ENCODE data around the gene TRIB2. TPM values are rescaled to one million over a fixed set of nuclear protein-coding genes. Genes with fewer than 3 reads are reported as not detected.

TRIB2 gene
- total RNA-seq, 1 donor from 2014 or later: 31.1 TPM

DNA sequence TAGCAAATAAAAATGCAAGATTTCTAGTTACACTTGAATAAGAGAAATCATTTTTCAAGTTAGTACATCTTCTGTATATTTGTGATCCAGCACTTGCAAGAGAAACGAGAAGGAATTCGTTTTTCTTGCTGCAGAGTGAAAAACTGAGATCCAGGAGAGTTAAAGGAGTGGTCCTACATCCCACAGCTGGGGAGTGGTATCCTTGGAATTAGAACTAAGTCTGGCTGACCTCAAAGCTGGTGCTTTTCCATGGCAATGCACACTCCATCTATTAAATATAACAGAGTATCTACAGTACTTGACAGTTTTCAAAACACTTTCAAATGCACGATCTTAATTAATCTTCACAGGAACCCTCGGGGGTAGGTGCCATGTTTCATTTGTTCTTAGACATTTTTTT is 46.8 kb downstream of the TRIB2 start:
- Histone ChIP-seq H3K36me3 (no peaks in the 10 kb centered on the region), H3K4me3 (no peak overlapping the region), H3K27ac (replicated peaks) (no peak overlapping the region), H3K4me1 (peaks cover 19% of the 10 kb centered on the region), H3K9me3 (replicated peaks) (peaks cover 5% of the 10 kb centered on the region), H3K27me3 (ENCODE audit: low read depth) (no peaks in the 10 kb centered on the region)
- TF ChIP-seq, protein P1, sequence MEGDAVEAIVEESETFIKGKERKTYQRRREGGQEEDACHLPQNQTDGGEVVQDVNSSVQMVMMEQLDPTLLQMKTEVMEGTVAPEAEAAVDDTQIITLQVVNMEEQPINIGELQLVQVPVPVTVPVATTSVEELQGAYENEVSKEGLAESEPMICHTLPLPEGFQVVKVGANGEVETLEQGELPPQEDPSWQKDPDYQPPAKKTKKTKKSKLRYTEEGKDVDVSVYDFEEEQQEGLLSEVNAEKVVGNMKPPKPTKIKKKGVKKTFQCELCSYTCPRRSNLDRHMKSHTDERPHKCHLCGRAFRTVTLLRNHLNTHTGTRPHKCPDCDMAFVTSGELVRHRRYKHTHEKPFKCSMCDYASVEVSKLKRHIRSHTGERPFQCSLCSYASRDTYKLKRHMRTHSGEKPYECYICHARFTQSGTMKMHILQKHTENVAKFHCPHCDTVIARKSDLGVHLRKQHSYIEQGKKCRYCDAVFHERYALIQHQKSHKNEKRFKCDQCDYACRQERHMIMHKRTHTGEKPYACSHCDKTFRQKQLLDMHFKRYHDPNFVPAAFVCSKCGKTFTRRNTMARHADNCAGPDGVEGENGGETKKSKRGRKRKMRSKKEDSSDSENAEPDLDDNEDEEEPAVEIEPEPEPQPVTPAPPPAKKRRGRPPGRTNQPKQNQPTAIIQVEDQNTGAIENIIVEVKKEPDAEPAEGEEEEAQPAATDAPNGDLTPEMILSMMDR (IDR thresholded peaks at IDR 0.05; ENCODE audit: borderline replicate concordance): no peak
- DNase-seq: no peak
- intact Hi-C loops (cut with micrococcal nuclease): no loop called here

DNA sequence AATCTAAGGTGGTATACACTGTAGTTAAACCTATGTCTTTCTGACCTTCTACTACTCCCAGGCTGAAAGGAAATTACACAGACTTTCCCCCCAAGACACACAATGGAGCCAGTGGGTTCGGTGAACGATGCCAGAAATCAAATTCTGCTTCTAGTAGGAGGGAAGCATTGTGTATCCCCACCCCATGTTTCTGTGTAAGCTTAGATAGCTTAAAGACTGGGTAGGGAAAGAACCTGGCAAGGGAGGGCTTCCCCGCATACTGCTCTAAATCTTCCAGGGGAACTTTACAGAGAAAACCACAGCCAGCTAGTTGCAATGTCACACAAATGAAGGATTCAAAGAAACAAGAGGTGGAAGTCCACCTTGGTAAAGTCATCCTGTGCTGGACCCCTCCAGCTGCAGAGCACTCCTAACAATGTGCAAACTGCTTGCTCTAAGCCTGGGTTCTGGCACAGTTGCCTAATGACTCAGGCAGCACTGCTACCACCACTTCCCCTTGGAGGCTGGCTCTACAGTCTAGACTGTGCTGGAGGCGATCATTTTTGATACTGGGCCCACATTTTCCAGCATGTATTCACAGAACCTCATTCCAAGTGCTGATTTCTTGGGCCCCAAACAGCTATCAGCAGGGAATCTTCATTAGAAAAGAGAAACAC is 47.5 kb downstream of the TRIB2 start:
- H3K27ac ChIP-seq (replicated peaks): peak overlapping the region; percentile 56

DNA sequence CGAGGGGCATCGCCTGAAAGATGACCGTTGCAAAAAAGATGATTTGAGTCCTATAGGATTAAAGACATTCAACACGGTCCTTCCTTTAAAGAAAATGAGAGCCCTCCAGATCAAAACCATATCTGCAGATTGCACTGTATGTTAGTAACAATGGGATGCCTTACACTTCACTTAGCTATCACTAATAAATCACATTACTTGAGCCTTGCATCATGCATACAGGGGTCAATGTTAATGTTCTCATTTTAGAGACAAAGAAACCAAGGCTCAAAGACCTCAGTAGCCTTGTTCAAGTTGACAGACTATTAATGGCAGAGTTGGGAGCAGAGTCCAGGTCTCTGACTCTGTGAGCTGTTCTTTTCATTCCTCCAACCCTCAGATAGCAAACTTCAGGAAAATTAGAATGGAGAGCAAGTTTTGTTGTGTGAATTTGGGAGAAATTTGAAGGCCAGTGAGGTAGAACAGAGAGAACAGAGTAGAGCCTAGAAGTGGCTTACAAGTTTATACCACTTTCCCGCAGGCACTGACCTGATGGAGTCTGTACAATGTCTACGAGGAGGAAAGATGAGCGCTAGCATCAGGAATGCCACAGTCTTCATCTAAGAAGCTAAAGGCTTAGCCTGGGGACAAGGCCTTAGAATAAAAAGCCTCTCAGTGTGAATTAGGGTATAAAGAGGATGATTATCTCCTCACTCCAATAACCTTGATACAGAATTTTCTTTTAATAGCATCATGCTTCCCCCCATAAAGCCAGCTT is 48.3 kb downstream of the TRIB2 start:
- Histone ChIP-seq H3K4me3 (no peak overlapping the region), H3K9me3 (replicated peaks) (peaks cover 5% of the 10 kb centered on the region), H3K27ac (replicated peaks) (no peak overlapping the region), H3K27me3 (ENCODE audit: low read depth) (no peaks in the 10 kb centered on the region), H3K4me1 (peaks cover 17% of the 10 kb centered on the region), H3K36me3 (no peaks in the 10 kb centered on the region)
- intact Hi-C loops (cut with micrococcal nuclease): no loop called here
- TF ChIP-seq, protein P1 (IDR thresholded peaks at IDR 0.05; ENCODE audit: borderline replicate concordance): no peak
- DNase-seq: no peak

More for the DNA sequence above, 47.5 kb downstream of the TRIB2 start:
- H3K36me3 ChIP-seq: no peaks in the 10 kb centered on the region
- peaks cover 17% of the 10 kb centered on the region for H3K4me1 ChIP-seq
- no peak for DNase-seq
- no peaks in the 10 kb centered on the region for H3K27me3 ChIP-seq (ENCODE audit: low read depth)
- H3K9me3 ChIP-seq (replicated peaks): peaks cover 5% of the 10 kb centered on the region
- H3K4me3 ChIP-seq: no peak overlapping the region
- TF ChIP-seq, protein P1 (IDR thresholded peaks at IDR 0.05; ENCODE audit: borderline replicate concordance): no peak
- intact Hi-C loops (cut with micrococcal nuclease): no loop called here

DNA sequence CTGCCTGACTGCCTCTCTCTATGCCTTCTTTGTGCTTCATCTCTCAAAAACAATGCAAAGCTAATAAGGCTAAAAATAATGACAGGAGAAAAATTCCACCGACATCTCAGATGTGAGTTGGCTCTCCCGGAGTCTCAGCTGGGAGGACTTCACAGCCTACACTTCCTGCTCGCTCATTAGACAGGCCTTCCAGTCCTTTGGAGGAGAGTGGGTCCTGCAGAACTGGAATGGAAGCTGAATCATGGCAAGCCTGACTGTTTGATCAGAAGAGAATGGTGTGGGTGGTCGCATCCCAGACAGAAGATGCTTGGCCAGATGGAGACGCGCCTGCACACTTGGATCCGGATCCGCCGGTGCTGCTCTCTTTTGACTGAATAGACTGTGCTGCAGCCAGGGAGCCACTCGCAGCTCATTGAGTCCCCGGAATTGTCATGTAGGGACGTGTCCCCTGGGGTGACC is 49.7 kb downstream of the TRIB2 start:
- DNase-seq: no peak
- intact Hi-C loops (cut with micrococcal nuclease): no loop called here
- H3K36me3 ChIP-seq: no peaks in the 10 kb centered on the region

DNA sequence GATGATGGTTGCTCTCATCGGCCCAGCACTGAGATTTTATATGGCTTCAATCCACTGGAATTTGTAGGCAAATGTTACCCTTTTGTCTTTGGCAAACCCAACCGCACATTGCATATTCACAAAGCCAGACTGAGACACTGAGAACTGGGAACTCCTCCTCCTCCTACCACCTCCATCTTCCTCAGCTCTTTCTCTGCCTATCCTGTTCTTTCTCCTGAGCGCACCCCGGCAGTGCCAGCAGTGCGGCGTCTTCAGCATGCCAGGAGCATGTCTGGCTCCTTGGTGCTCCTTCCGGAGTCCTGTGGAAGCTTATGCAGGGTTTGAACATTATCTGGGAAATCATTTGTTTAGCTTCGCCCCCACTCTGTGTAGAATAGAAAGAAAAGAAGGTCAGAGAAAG is 50.8 kb downstream of the TRIB2 start:
- TF ChIP-seq, protein P1 (IDR thresholded peaks at IDR 0.05; ENCODE audit: borderline replicate concordance): no peak
- intact Hi-C loops (cut with micrococcal nuclease): no loop called here
- Histone ChIP-seq H3K4me3 (no peak overlapping the region), H3K9me3 (replicated peaks) (peaks cover 5% of the 10 kb centered on the region), H3K36me3 (no peaks in the 10 kb centered on the region), H3K27me3 (ENCODE audit: low read depth) (no peaks in the 10 kb centered on the region), H3K27ac (replicated peaks) (no peak overlapping the region), H3K4me1 (peaks cover 19% of the 10 kb centered on the region)
- no peak for DNase-seq

More for the DNA sequence above, 49.7 kb downstream of the TRIB2 start:
- Histone ChIP-seq H3K4me3 (no peak overlapping the region), H3K9me3 (replicated peaks) (peaks cover 5% of the 10 kb centered on the region), H3K27me3 (ENCODE audit: low read depth) (no peaks in the 10 kb centered on the region), H3K27ac (replicated peaks) (no peak overlapping the region), H3K4me1 (peaks cover 19% of the 10 kb centered on the region)
- TF ChIP-seq, protein P1 (IDR thresholded peaks at IDR 0.05; ENCODE audit: borderline replicate concordance): no peak
